Measurements from ENCODE around the gene C16orf96. TPM values are rescaled to one million over a fixed set of nuclear protein-coding genes. Genes with fewer than 3 reads are reported as not detected.
A peak's percentile ranks its signal among the peaks of the same experiment; 100 is the strongest.
"Not testable (repeated sequence)": the region's sequence is repeated elsewhere in the genome, so short reads cannot be mapped to it uniquely, and the experiment has no call there.

Gene C16orf96
- total RNA-seq, 1 donor from 2014 or later = not detected

GRCh38 chr16:4566144-4566543 is 10.0 kb downstream of the C16orf96 start:
- DNase-seq = no peak

- DNase-seq = no peak
Observed at GRCh38 chr16:4570086-4570485, 13.9 kb downstream of the C16orf96 start.

- DNase-seq = no peak
Observed at GRCh38 chr16:4570688-4571321, 14.7 kb downstream of the C16orf96 start.

- no peak for DNase-seq
Observed at GRCh38 chr16:4572715-4573114, 16.6 kb downstream of the C16orf96 start.

GRCh38 chr16:4573926-4574325 is 17.8 kb downstream of the C16orf96 start:
- not testable (repeated sequence) for DNase-seq

- DNase-seq = peak; percentile 6
Observed at GRCh38 chr16:4574919-4575705, 19.0 kb downstream of the C16orf96 start.

GRCh38 chr16:4576008-4576407 is 19.9 kb downstream of the C16orf96 start:
- DNase-seq = no peak

GRCh38 chr16:4578961-4579530 is 22.9 kb downstream of the C16orf96 start:
- DNase-seq = no peak

- DNase-seq = no peak
Observed at GRCh38 chr16:4580250-4580649, 24.1 kb downstream of the C16orf96 start.

GRCh38 chr16:4583906-4584305 is 27.8 kb downstream of the C16orf96 start:
- DNase-seq = no peak

- no peak for DNase-seq
Observed at GRCh38 chr16:4586291-4586690, 30.2 kb downstream of the C16orf96 start.

GRCh38 chr16:4588386-4588785 is 32.2 kb downstream of the C16orf96 start:
- no peak for DNase-seq

GRCh38 chr16:4588961-4589360 is 32.8 kb downstream of the C16orf96 start:
- no peak for DNase-seq

- no peak for DNase-seq
Observed at GRCh38 chr16:4591191-4591590, 35.1 kb downstream of the C16orf96 start.

- DNase-seq = no peak
Observed at GRCh38 chr16:4591706-4592470, 35.7 kb downstream of the C16orf96 start.

GRCh38 chr16:4593086-4593485 is 36.9 kb downstream of the C16orf96 start:
- DNase-seq = no peak

- no peak for DNase-seq
Observed at GRCh38 chr16:4594433-4595410, 38.6 kb downstream of the C16orf96 start.

- no peak for DNase-seq
Observed at GRCh38 chr16:4597174-4597573, 41.0 kb downstream of the C16orf96 start.

- no peak for DNase-seq
Observed at GRCh38 chr16:4599037-4599436, 42.9 kb downstream of the C16orf96 start.

- DNase-seq = no peak
Observed at GRCh38 chr16:4599545-4599944, 43.4 kb downstream of the C16orf96 start.

GRCh38 chr16:4601036-4601863 is 45.1 kb downstream of the C16orf96 start:
- peak; percentile 20 for DNase-seq

Data from dermis blood vessel endothelial cell (primary cell).